ENCODE results near the gene CLIC5.

- TF ChIP-seq EZH2 (IDR thresholded peaks at IDR 0.05; ENCODE audit: low read depth, low read length, severe bottlenecking) (no peak), POLR2AphosphoS5 (IDR thresholded peaks at IDR 0.05; ENCODE audit: low read depth, low read length) (no peak), CTCF (IDR thresholded peaks at IDR 0.05; ENCODE audit: control extremely low read depth in 1 of 3, insufficient read depth in 1 of 3, low read depth in 1 of 3, low read length in 3 of 3) (no peak), POLR2A (IDR thresholded peaks at IDR 0.05; ENCODE audit: control extremely low read depth in 1 of 2, low read depth in 2 of 2, low read length in 2 of 2) (no peak), YY1 (IDR thresholded peaks at IDR 0.05; ENCODE audit: low read depth, low read length) (no peak), MAFK (IDR thresholded peaks at IDR 0.05; ENCODE audit: low read depth, low read length) (no peak), CBX8 (IDR thresholded peaks at IDR 0.05; ENCODE audit: borderline replicate concordance, low read depth, low read length) (no peak), SAP30 (IDR thresholded peaks at IDR 0.05; ENCODE audit: insufficient read depth, insufficient replicate concordance, low read length) (no peak), SUZ12 (IDR thresholded peaks at IDR 0.05; ENCODE audit: low read length) (no peak)
Observed at GRCh38 chr6:45857827-45858226, 157.8 kb downstream of the CLIC5 start.

Data from H1 (cell line).